ENCODE measurements around the gene HERC4.

DNA sequence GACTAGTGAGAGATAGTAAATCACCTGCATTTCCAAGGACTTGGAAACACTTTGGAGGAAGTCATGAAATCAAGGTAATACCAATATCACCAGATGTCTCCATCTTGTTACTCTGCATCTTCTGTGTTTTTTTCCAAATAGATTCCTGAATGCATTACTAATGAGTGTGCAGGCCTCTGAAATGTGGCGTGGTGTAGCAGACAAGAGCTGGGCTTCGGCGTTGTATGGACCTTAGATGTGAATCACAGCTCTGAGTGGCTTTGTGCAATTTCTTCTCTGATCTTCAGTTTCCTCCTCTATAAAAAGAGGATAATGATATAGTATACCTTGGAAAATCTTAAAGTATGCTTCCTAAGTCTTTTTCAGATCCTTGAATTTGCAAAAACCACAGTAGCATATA is 24.7 kb upstream of the HERC4 start:
- no peak for TF ChIP-seq CTCF (conservative IDR thresholded peaks at IDR 0.05; ENCODE audit: low read length)
- no peak for TF ChIP-seq EZH2phosphoT487 (IDR thresholded peaks at IDR 0.05; ENCODE audit: borderline replicate concordance, low read depth, low read length)
